NT2/D1 (cell line): ENCODE results near the gene CCDC68.

Source experiments
- SUZ12 ChIP-seq: IDR thresholded peaks from 2 replicates; pipeline ENCODE4 v1.6.1; 2011; ENCODE audit not compliant: insufficient read length, insufficient read depth; ENCODE audit errors: extremely low read depth
- YY1 ChIP-seq: IDR thresholded peaks from 2 replicates; pipeline ENCODE4 v1.6.1; 2011; ENCODE audit not compliant: insufficient read length, insufficient read depth
- ZNF274 ChIP-seq: IDR thresholded peaks from 2 replicates; pipeline ENCODE4 v1.6.1; 2011; ENCODE audit warnings: mild to moderate bottlenecking, low read depth, low read length

GRCh38 chr18:54904581-54904980, 54.7 kb downstream of the CCDC68 start:
- no peak for TF ChIP-seq YY1
- no peak for TF ChIP-seq SUZ12
- TF ChIP-seq ZNF274 = no peak
